Gastrocnemius medialis (tissue), 4 donors: ENCODE results near the gene EPS8. TPM values are rescaled to one million over a fixed set of nuclear protein-coding genes. Genes with fewer than 3 reads are reported as not detected.
A peak's percentile ranks its signal among the peaks of the same experiment; 100 is the strongest.

ENCODE experiments used
- ATAC-seq, 2 donors: fragments of 150-250 bp; one replicate each; pipeline ENCODE4 v1.9.1; 2016
- DNase-seq, 2 donors: peaks; one replicate each; pipeline ENCODE4 v3.0.0-alpha.2; 2019
- H3K27ac ChIP-seq, 4 donors: fragments of 200-600 bp; sonication (generic); 1 replicate in 1 of 4; 2 replicates in 3 of 4; pipeline ENCODE4 v1.5.1; 2016 to 2018; ENCODE audit warnings: mild to moderate bottlenecking in 2 of 4, moderate library complexity in 1 of 4
- H3K27me3 ChIP-seq, 3 donors: fragments of 200-600 bp; sonication (generic) in 2 of 3; 1 replicate in 1 of 3; 2 replicates in 2 of 3; pipeline versions ENCODE4 v1.5.1 to v1.6.0; 2016 to 2019; ENCODE audit warnings: mild to moderate bottlenecking in 1 of 3, moderate library complexity in 1 of 3
- H3K36me3 ChIP-seq, 2 donors: fragments of 200-600 bp; sonication (generic) in 1 of 2; one replicate each; pipeline ENCODE4 v1.5.1; 2017 to 2018
- H3K4me1 ChIP-seq, 2 donors: fragments of 200-600 bp; sonication (generic) in 1 of 2; one replicate each; pipeline ENCODE4 v1.5.1; 2016 to 2017; ENCODE audit warnings: mild to moderate bottlenecking in 2 of 2
- H3K4me3 ChIP-seq, 4 donors: fragments of 200-600 bp; sonication (generic) in 3 of 4; 1 replicate in 1 of 4; 2 replicates in 3 of 4; pipeline ENCODE4 v1.5.1; 2016 to 2019; ENCODE audit warnings: mild to moderate bottlenecking in 2 of 4
- H3K9me3 ChIP-seq, 3 donors: fragments of 200-600 bp; sonication (generic) in 2 of 3; 1 replicate in 1 of 3; 2 replicates in 2 of 3; pipeline ENCODE4 v1.5.1; 2016 to 2019
- POLR2A ChIP-seq, 2 donors: fragments of 450-650 bp; IDR thresholded peaks; one replicate each; pipeline ENCODE4 v1.6.1; 2017; ENCODE audit warnings: antibody characterized with exemption in 2 of 2, mild to moderate bottlenecking in 2 of 2, moderate library complexity in 2 of 2
- in situ Hi-C, 4 donors: fragments of 200-750 bp; cut with MboI; loops; one replicate each; pipeline versions ENCODE4 v1.15.0 to v1.8.0; 2017; ENCODE audit warnings: low sequenced_read_pairs in 4 of 4
- intact Hi-C: fragments of 100-400 bp; cut with DNase I; formaldehyde crosslinking; loops from one replicate; pipeline ENCODE4 v1.15.1; 2023; ENCODE audit warnings: low total_unique reads
- total RNA-seq, 4 donors: library from RNA; depleted of rRNA; stranded (reverse); fragments of >200 nt; gene quantifications; one replicate each; pipeline versions ENCODE4 v1.1.0 to v1.2.3, GENCODE V29; 2016
- TF ChIP-seq, protein P1 (sequence below), 5 experiments: fragments of 450-650 bp in 3 of 5; fragments of 200-600 bp in 2 of 5; sonication (generic) in 2 of 5; IDR thresholded peaks in 4 of 5; conservative IDR thresholded peaks in 1 of 5; 1 replicate in 4 of 5; 2 replicates in 1 of 5; pipeline ENCODE4 v1.5.1; 2016 to 2019; ENCODE audit warnings: antibody characterized with exemption in 5 of 5, mild to moderate bottlenecking in 3 of 5, moderate library complexity in 3 of 5

The EPS8 gene
- total RNA-seq, 4 donors from 2014 or later: 26.8 to 48.4 (median 32.0) TPM

- in situ Hi-C loops (no loop called here), intact Hi-C loops (no loop called here)
- no peaks in the 10 kb centered on the region for H3K36me3 ChIP-seq
- DNase-seq (no peak), ATAC-seq (no peak)
- H3K27ac ChIP-seq: peak overlapping the region; percentile 45 to 79 (median 68)
- no peak overlapping the region for H3K4me3 ChIP-seq
- H3K4me1 ChIP-seq: peaks cover 24 to 29% of the 10 kb centered on the region in 2 donors
- no peak for TF ChIP-seq POLR2A (IDR thresholded peaks at IDR 0.05)
- TF ChIP-seq, protein P1, sequence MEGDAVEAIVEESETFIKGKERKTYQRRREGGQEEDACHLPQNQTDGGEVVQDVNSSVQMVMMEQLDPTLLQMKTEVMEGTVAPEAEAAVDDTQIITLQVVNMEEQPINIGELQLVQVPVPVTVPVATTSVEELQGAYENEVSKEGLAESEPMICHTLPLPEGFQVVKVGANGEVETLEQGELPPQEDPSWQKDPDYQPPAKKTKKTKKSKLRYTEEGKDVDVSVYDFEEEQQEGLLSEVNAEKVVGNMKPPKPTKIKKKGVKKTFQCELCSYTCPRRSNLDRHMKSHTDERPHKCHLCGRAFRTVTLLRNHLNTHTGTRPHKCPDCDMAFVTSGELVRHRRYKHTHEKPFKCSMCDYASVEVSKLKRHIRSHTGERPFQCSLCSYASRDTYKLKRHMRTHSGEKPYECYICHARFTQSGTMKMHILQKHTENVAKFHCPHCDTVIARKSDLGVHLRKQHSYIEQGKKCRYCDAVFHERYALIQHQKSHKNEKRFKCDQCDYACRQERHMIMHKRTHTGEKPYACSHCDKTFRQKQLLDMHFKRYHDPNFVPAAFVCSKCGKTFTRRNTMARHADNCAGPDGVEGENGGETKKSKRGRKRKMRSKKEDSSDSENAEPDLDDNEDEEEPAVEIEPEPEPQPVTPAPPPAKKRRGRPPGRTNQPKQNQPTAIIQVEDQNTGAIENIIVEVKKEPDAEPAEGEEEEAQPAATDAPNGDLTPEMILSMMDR (IDR thresholded peaks at IDR 0.05 in 4 of 5, conservative IDR thresholded peaks at IDR 0.05 in 1 of 5): no peak
- no peaks in the 10 kb centered on the region for H3K27me3 ChIP-seq
- H3K9me3 ChIP-seq: no peaks in the 10 kb centered on the region
These were observed 158.0 kb downstream of the EPS8 start for GRCh38 chr12:15631007-15631715.

DNA sequence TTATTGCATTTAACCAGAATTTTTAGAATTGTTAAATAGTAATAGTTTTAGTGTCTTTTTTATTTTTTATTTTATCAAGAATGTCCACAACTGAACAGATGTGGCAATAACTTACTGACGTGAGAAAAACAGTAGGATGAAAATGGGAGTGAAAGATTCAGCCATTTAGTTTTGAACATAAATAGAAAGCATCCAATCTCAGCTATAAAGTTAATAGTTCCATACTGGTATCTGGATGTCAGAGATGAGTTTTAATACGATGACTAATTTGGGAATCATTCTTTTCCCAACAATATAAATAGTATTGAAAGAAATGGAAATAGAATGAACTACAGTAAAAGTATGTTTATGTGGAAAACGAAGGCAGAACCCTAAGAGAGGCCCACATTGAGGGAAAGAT is 159.4 kb downstream of the EPS8 start:
- TF ChIP-seq, protein P1 (IDR thresholded peaks at IDR 0.05 in 4 of 5, conservative IDR thresholded peaks at IDR 0.05 in 1 of 5): no peak
- no peak for TF ChIP-seq POLR2A (IDR thresholded peaks at IDR 0.05)
- DNase-seq (no peak), ATAC-seq (no peak)
- intact Hi-C loops: no loop called here
- Histone ChIP-seq H3K9me3 (no peaks in the 10 kb centered on the region), H3K36me3 (no peaks in the 10 kb centered on the region), H3K4me3 (no peak overlapping the region), H3K4me1 (peaks cover 24 to 29% of the 10 kb centered on the region in 2 donors), H3K27me3 (no peaks in the 10 kb centered on the region), H3K27ac (peak overlapping the region; percentile 45 to 79 (median 68))
- in situ Hi-C loops: no loop called here

DNA sequence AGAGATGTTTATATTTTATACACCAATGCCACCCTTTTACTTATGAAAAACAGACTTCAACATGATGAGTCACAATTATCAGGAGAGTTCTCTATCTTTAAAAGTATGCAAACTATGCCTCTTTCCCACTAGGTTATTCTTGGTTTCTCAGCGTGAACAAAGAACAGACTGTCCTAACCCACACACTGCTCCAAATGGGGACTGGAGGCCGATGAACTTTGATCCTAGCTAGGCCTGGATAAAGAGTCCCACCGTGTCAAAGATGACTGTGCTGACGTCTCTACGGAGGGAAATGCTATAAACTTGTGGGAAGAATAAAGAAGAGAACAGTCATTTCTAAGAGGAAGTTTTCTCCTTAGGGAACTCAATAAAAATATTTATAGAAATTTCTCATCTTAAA is 160.1 kb downstream of the EPS8 start:
- in situ Hi-C loops: no loop called here
- peaks cover 24 to 29% of the 10 kb centered on the region in 2 donors for H3K4me1 ChIP-seq
- no peaks in the 10 kb centered on the region for H3K27me3 ChIP-seq
- TF ChIP-seq POLR2A (IDR thresholded peaks at IDR 0.05): no peak
- TF ChIP-seq, protein P1 (IDR thresholded peaks at IDR 0.05 in 4 of 5, conservative IDR thresholded peaks at IDR 0.05 in 1 of 5): no peak
- ATAC-seq (peak; percentile 95 to 96), DNase-seq (peak; percentile 30 to 67)
- no peaks in the 10 kb centered on the region for H3K9me3 ChIP-seq
- intact Hi-C loops: no loop called here
- H3K4me3 ChIP-seq: no peak overlapping the region
- peak overlapping the region; percentile 64 to 79 (median 73) for H3K27ac ChIP-seq
- no peaks in the 10 kb centered on the region for H3K36me3 ChIP-seq

GRCh38 chr12:15627995-15628945 is 160.9 kb downstream of the EPS8 start:
- DNase-seq (no peak), ATAC-seq (peak in 1 of 2 donors; percentile 40)
- no peaks in the 10 kb centered on the region for H3K36me3 ChIP-seq
- no peak overlapping the region for H3K4me3 ChIP-seq
- H3K27ac ChIP-seq: peak overlapping the region; percentile 64 to 79 (median 73)
- peaks cover 24 to 29% of the 10 kb centered on the region in 2 donors for H3K4me1 ChIP-seq
- in situ Hi-C loops (no loop called here), intact Hi-C loops (no loop called here)
- TF ChIP-seq, protein P1 (IDR thresholded peaks at IDR 0.05 in 4 of 5, conservative IDR thresholded peaks at IDR 0.05 in 1 of 5): no peak
- TF ChIP-seq POLR2A (IDR thresholded peaks at IDR 0.05): no peak
- no peaks in the 10 kb centered on the region for H3K9me3 ChIP-seq
- H3K27me3 ChIP-seq: no peaks in the 10 kb centered on the region
